K562 (cell line): ENCODE data around the gene LATS1. TPM values are rescaled to one million over a fixed set of nuclear protein-coding genes. Genes with fewer than 3 reads are reported as not detected.

ENCODE experiments used
- CBFA2T3 ChIP-seq: fragments of 450-650 bp; IDR thresholded peaks from 2 replicates; pipeline ENCODE4 v1.6.1; 2017
- EP300 ChIP-seq: IDR thresholded peaks from 2 replicates; pipeline ENCODE4 v1.6.1; 2012; ENCODE audit warnings: low read length, improper control_type of control experiment
- FOS ChIP-seq: IDR thresholded peaks from 3 replicates; pipeline ENCODE4 v1.6.1; 2011; ENCODE audit not compliant: insufficient read length; ENCODE audit errors: extremely low read depth
- HNRNPH1 ChIP-seq: fragments of 200-400 bp; formaldehyde crosslinking; optimal IDR thresholded peaks from 2 replicates; pipeline ENCODE3; 2017; ENCODE audit warnings: low read depth, mild to moderate bottlenecking, low read length, moderate library complexity
- JUNB ChIP-seq: fragments of 450-650 bp; formaldehyde crosslinking; conservative IDR thresholded peaks from 2 replicates; pipeline ENCODE4 v1.4.0; 2020; ENCODE audit warnings: mild to moderate bottlenecking
- KLF10 ChIP-seq: fragments of 250-450 bp; sonication (Bioruptor Pico); IDR thresholded peaks from 2 replicates; pipeline ENCODE4 v1.6.1; 2021; ENCODE audit warnings: matching md5 sums
- PHB ChIP-seq: fragments of 250-450 bp; sonication (Bioruptor Pico); IDR thresholded peaks from 2 replicates; pipeline ENCODE4 v1.5.0; 2021
- PHTF2 ChIP-seq: fragments of 250-450 bp; sonication (Bioruptor Pico); IDR thresholded peaks from 2 replicates; pipeline ENCODE4 v1.5.0; 2021; ENCODE audit warnings: mild to moderate bottlenecking
- PML ChIP-seq: IDR thresholded peaks from 2 replicates; pipeline ENCODE4 v1.6.1; 2012; ENCODE audit warnings: low read length, inconsistent platforms
- RAD21 ChIP-seq, 2 experiments: fragments of 250-450 bp in 1 of 2; fragments of 450-650 bp in 1 of 2; sonication (Bioruptor Pico) in 1 of 2; formaldehyde crosslinking in 1 of 2; IDR thresholded peaks in 1 of 2; conservative IDR thresholded peaks in 1 of 2; 2 replicates each; pipeline versions ENCODE4 v1.4.0 to v1.8.0; 2020 to 2022; ENCODE audit warnings: mild to moderate bottlenecking in 2 of 2, moderate library complexity in 1 of 2
- RBM25 ChIP-seq: fragments of 200-400 bp; formaldehyde crosslinking; IDR thresholded peaks from 2 replicates; pipeline ENCODE4 v1.6.1; 2018; ENCODE audit warnings: low read length, low read depth, moderate library complexity; ENCODE audit not compliant: severe bottlenecking
- SLC30A9 ChIP-seq: fragments of 250-450 bp; sonication (Bioruptor Pico); IDR thresholded peaks from 2 replicates; pipeline ENCODE4 v1.8.0; 2022; ENCODE audit warnings: mild to moderate bottlenecking, moderate library complexity
- SOX6 ChIP-seq: fragments of 450-650 bp; IDR thresholded peaks from 2 replicates; pipeline ENCODE4 v1.6.1; 2014; ENCODE audit warnings: mild to moderate bottlenecking
- TAL1 ChIP-seq: fragments of 450-650 bp; IDR thresholded peaks from 2 replicates; pipeline ENCODE4 v1.6.1; 2016; ENCODE audit warnings: mild to moderate bottlenecking
- U2AF1 ChIP-seq: fragments of 200-400 bp; formaldehyde crosslinking; optimal IDR thresholded peaks from 2 replicates; pipeline ENCODE3; 2017; ENCODE audit warnings: mild to moderate bottlenecking, low read depth, low read length, moderate library complexity
- ZFX ChIP-seq: sonication (generic); formaldehyde crosslinking; IDR thresholded peaks from 2 replicates; pipeline ENCODE4 v1.8.0; 2022; ENCODE audit warnings: mild to moderate bottlenecking, missing genetic modification reagents, moderate library complexity
- ZNF3 ChIP-seq: fragments of 250-450 bp; sonication (Bioruptor Pico); IDR thresholded peaks from 2 replicates; pipeline ENCODE4 v1.5.0; 2021; ENCODE audit warnings: mild to moderate bottlenecking, moderate library complexity
- ZNF764 ChIP-seq: fragments of 250-450 bp; sonication (Bioruptor Pico); IDR thresholded peaks from 2 replicates; pipeline ENCODE4 v1.4.0; 2020; ENCODE audit warnings: low read depth, mild to moderate bottlenecking, moderate library complexity
- ZNF785 ChIP-seq: fragments of 250-450 bp; sonication (Bioruptor Pico); IDR thresholded peaks from 2 replicates; pipeline ENCODE4 v1.4.0; 2020; ENCODE audit warnings: mild to moderate bottlenecking
- polyA plus RNA-seq, 8 experiments: library from polyadenylated mRNA; depleted of rRNA in 4 of 8; stranded (reverse) in 5 of 8; unstranded in 3 of 8; fragments of >200 nt; fragmentation: Nextera tagmentation in 2 of 8; fragmentation: Illumina TruSeq in 1 of 8; extraction: Ambion mirVana in 2 of 8; extraction: Trizol in 1 of 8; gene quantifications; 2 replicates each; pipeline versions ENCODE4 v1.2.1 to v1.2.3, GENCODE V29; 2011 to 2014; ENCODE audit warnings: inconsistent platforms in 1 of 8, missing spikeins in 1 of 8
- total RNA-seq, 7 experiments: library from RNA; depleted of rRNA in 6 of 7; stranded (reverse); fragments of >200 nt in 6 of 7; fragmentation: Illumina TruSeq in 2 of 7; extraction: Trizol in 2 of 7; gene quantifications; 2 replicates each; pipeline versions ENCODE4 v1.2.1 to v1.2.3, GENCODE V29; 2011 to 2021; ENCODE audit warnings: low replicate concordance in 1 of 7
- TF ChIP-seq, protein P1 (sequence below), 2 experiments: fragments of 150-350 bp in 1 of 2; IDR thresholded peaks; 2 replicates each; pipeline ENCODE4 v1.6.1; 2012 to 2016; ENCODE audit warnings: low read depth in 2 of 2, low read length in 2 of 2, mild to moderate bottlenecking in 1 of 2, moderate library complexity in 1 of 2
- TF ChIP-seq, protein P2 (sequence below): fragments of 450-650 bp; IDR thresholded peaks from 2 replicates; pipeline ENCODE4 v1.6.1; 2016; ENCODE audit warnings: antibody characterized with exemption
- TF ChIP-seq, protein P3 (sequence below): sonication (generic); formaldehyde crosslinking; IDR thresholded peaks from 2 replicates; pipeline ENCODE4 v1.8.0; 2022; ENCODE audit warnings: mild to moderate bottlenecking, low read depth, missing genetic modification reagents

The LATS1 gene
- total and polyA plus RNA-seq, 9 of the 15 experiments (the other 6 are each of a cell fraction or from before 2014, with no cell fraction given) = 5.0 to 36.3 (median 18.4) TPM

DNA sequence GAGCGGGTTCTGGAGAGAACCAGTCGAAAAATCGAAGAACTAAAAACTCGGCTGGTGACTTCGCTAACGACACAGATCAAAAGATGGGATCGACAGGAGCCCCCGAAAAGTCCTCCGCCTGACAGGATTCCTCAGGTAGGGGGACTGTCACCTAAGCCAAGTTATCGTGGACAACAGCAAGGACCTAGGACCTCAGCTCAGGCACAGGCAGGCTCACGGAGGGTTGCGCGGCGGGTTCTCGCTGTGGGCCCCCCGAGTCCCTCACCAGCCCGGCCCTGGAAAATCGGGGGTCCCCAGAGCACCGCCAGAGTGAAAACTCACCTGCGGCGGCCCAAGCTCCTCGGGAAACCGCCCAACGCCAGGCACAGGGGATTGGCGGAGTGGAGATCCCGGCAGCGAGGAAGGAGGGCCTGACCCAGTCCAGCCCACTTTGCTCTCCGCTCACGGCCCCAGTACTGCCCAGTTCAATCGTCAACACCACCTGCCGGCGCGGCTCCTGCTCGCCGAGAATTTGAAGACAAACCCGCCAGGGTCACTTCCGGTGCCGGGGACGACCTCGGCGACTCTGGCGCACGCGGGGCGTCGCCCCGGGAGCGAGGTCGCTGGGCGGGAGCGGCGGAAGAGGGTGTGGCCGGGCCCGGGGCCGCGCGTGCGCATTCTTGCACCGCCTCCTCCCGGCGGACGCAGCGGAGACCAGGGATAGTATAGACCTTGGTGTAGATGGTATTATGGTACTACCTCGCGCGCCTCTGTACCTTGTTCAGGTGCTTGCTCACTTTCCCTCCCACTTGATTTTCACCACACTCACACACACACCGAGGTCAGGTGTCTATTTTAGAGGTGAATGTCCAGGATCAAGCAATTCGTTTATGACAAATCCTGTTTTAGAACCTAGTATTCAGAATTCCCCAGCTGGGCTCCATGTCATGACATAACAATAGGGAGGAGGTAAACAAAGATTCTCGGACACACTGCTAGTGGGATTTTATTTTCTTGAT is 69.5 kb downstream of the LATS1 start, which contains the start of gene KATNA1 (continued):
- TF ChIP-seq, protein P1, sequence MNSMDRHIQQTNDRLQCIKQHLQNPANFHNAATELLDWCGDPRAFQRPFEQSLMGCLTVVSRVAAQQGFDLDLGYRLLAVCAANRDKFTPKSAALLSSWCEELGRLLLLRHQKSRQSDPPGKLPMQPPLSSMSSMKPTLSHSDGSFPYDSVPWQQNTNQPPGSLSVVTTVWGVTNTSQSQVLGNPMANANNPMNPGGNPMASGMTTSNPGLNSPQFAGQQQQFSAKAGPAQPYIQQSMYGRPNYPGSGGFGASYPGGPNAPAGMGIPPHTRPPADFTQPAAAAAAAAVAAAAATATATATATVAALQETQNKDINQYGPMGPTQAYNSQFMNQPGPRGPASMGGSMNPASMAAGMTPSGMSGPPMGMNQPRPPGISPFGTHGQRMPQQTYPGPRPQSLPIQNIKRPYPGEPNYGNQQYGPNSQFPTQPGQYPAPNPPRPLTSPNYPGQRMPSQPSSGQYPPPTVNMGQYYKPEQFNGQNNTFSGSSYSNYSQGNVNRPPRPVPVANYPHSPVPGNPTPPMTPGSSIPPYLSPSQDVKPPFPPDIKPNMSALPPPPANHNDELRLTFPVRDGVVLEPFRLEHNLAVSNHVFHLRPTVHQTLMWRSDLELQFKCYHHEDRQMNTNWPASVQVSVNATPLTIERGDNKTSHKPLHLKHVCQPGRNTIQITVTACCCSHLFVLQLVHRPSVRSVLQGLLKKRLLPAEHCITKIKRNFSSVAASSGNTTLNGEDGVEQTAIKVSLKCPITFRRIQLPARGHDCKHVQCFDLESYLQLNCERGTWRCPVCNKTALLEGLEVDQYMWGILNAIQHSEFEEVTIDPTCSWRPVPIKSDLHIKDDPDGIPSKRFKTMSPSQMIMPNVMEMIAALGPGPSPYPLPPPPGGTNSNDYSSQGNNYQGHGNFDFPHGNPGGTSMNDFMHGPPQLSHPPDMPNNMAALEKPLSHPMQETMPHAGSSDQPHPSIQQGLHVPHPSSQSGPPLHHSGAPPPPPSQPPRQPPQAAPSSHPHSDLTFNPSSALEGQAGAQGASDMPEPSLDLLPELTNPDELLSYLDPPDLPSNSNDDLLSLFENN (IDR thresholded peaks at IDR 0.05; ENCODE audit: low read depth in 2 of 2, low read length in 2 of 2) = peak in 1 of 2 experiments; percentile 70; a peak in 1 of 4 replicates
- no peak for TF ChIP-seq FOS
- TF ChIP-seq SLC30A9 (CRISPR knock-in tag) = no peak
- peak; percentile 92 for TF ChIP-seq ZFX (CRISPR knock-in tag)
- TF ChIP-seq RAD21 (CRISPR knock-in tag; conservative IDR thresholded peaks at IDR 0.05 in 1 of 2, IDR thresholded peaks at IDR 0.05 in 1 of 2) = peak in 1 of 2 experiments; percentile 25; a peak in 1 of 4 replicates
- no peak for TF ChIP-seq ZNF785 (CRISPR knock-in tag)
- no peak for TF ChIP-seq U2AF1
- 0 out of 2 replicates have a peak, but pooled peaks have one; percentile 62 for TF ChIP-seq PHB (CRISPR knock-in tag)
- TF ChIP-seq ZNF3 = no peak
- no peak for TF ChIP-seq JUNB (CRISPR knock-in tag)
- TF ChIP-seq ZNF764 (CRISPR knock-in tag) = no peak
- TF ChIP-seq SOX6 = peak; percentile 66; the same call in 1 of the 2 replicates
- no peak for TF ChIP-seq KLF10 (CRISPR knock-in tag)
- no peak for TF ChIP-seq PHTF2
- TF ChIP-seq, protein P2, sequence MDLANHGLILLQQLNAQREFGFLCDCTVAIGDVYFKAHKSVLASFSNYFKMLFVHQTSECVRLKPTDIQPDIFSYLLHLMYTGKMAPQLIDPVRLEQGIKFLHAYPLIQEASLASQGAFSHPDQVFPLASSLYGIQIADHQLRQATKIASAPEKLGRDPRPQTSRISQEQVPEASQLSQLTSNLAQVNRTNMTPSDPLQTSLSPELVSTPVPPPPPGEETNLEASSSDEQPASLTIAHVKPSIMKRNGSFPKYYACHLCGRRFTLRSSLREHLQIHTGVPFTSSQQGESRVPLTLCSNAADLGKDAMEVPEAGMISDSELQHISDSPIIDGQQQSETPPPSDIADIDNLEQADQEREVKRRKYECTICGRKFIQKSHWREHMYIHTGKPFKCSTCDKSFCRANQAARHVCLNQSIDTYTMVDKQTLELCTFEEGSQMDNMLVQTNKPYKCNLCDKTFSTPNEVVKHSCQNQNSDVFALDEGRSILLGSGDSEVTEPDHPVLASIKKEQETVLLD = 0 out of 2 replicates have a peak, but pooled peaks have one; percentile 44
- peak; percentile 47 for TF ChIP-seq CBFA2T3
- TF ChIP-seq HNRNPH1 = no peak
- TF ChIP-seq EP300 = peak; percentile 55
- TF ChIP-seq TAL1 = no peak
- TF ChIP-seq, protein P3, sequence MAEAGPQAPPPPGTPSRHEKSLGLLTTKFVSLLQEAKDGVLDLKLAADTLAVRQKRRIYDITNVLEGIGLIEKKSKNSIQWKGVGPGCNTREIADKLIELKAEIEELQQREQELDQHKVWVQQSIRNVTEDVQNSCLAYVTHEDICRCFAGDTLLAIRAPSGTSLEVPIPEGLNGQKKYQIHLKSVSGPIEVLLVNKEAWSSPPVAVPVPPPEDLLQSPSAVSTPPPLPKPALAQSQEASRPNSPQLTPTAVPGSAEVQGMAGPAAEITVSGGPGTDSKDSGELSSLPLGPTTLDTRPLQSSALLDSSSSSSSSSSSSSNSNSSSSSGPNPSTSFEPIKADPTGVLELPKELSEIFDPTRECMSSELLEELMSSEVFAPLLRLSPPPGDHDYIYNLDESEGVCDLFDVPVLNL (CRISPR knock-in tag) = peak; percentile 53; the same call in 1 of the 2 replicates
- no peak for TF ChIP-seq RBM25
- TF ChIP-seq PML = peak; percentile 39; the same call in 1 of the 2 replicates
